Effector memory CD8-positive, alpha-beta T cell (primary cell): ENCODE measurements around the gene GNS.
A peak's percentile ranks its signal among the peaks of the same experiment; 100 is the strongest.

ENCODE experiments used
- ATAC-seq: fragments of 150-1000 bp; cut with Tn5 transposase; replicated peaks from 2 replicates; pipeline ENCODE4 v1.10.0; 2021; ENCODE audit warnings: mild to moderate bottlenecking, moderate library complexity
- DNase-seq, 3 experiments: peaks; one replicate each; pipeline ENCODE4 v3.0.0; 2021
- H3K27ac Mint-ChIP-seq, 2 donors: one replicate each; pipeline ENCODE4 v1.8.0; 2022; ENCODE audit warnings: mild to moderate bottlenecking in 2 of 2, mixed read lengths in 2 of 2, moderate library complexity in 2 of 2
- H3K27me3 Mint-ChIP-seq, 2 donors: one replicate each; pipeline ENCODE4 v1.8.0; 2022; ENCODE audit warnings: mixed read lengths in 2 of 2
- H3K36me3 Mint-ChIP-seq: one replicate; pipeline ENCODE4 v1.8.0; 2022; ENCODE audit warnings: mild to moderate bottlenecking, moderate library complexity, mixed read lengths; ENCODE audit not compliant: insufficient read depth
- H3K4me1 Mint-ChIP-seq, 2 donors: one replicate each; pipeline ENCODE4 v1.8.0; 2022; ENCODE audit warnings: low read depth in 2 of 2, mixed read lengths in 2 of 2
- H3K4me3 Mint-ChIP-seq, 2 donors: one replicate each; pipeline ENCODE4 v1.8.0; 2022; ENCODE audit warnings: mild to moderate bottlenecking in 2 of 2, mixed read lengths in 2 of 2, moderate library complexity in 2 of 2
- H3K9me3 Mint-ChIP-seq, 2 donors: one replicate each; pipeline ENCODE4 v1.8.0; 2022; ENCODE audit warnings: mixed read lengths in 2 of 2

Gene GNS

GRCh38 chr12:64666054-64666914 lies 92.9 kb downstream of the GNS start:
- ATAC-seq (no peak), DNase-seq (no peak)
- no peaks in the 10 kb centered on the region for H3K9me3 Mint-ChIP-seq
- peaks cover 43% of the 10 kb centered on the region for H3K36me3 Mint-ChIP-seq
- H3K27me3 Mint-ChIP-seq = no peaks in the 10 kb centered on the region
- H3K4me1 Mint-ChIP-seq = peaks cover 48 to 71% of the 10 kb centered on the region in 2 donors
- peak overlapping the region; percentile 89 to 98 for H3K27ac Mint-ChIP-seq
- peak overlapping the region; percentile 76 to 77 for H3K4me3 Mint-ChIP-seq

- H3K27ac Mint-ChIP-seq = peak overlapping the region; percentile 89 to 98
- DNase-seq (peak; percentile 45 to 52 (median 46)), ATAC-seq (peak; percentile 52)
- H3K9me3 Mint-ChIP-seq = no peaks in the 10 kb centered on the region
- H3K4me3 Mint-ChIP-seq = peak overlapping the region; percentile 76 to 77
- no peaks in the 10 kb centered on the region for H3K27me3 Mint-ChIP-seq
- H3K36me3 Mint-ChIP-seq = peaks cover 43% of the 10 kb centered on the region
- H3K4me1 Mint-ChIP-seq = peaks cover 46 to 69% of the 10 kb centered on the region in 2 donors
These were observed 93.7 kb downstream of the GNS start for GRCh38 chr12:64665514-64665913.
